Vagina (tissue), 2 donors: ENCODE measurements around the gene GLIPR1L2.

Source experiments
- POLR2AphosphoS5 ChIP-seq, 2 donors: sonication (generic); formaldehyde crosslinking; IDR thresholded peaks; one replicate each; pipeline ENCODE4 v1.9.0; 2017; ENCODE audit warnings: antibody characterized with exemption in 2 of 2, mild to moderate bottlenecking in 2 of 2, low read depth in 1 of 2; ENCODE audit not compliant: insufficient read depth in 1 of 2
- TF ChIP-seq, protein P1 (sequence below), 3 experiments: fragments of 450-650 bp in 2 of 3; fragments of 200-600 bp in 1 of 3; sonication (generic) in 1 of 3; IDR thresholded peaks; one replicate each; pipeline ENCODE4 v1.5.1; 2017 to 2019; ENCODE audit warnings: antibody characterized with exemption in 3 of 3, mild to moderate bottlenecking in 2 of 3, moderate library complexity in 2 of 3

DNA sequence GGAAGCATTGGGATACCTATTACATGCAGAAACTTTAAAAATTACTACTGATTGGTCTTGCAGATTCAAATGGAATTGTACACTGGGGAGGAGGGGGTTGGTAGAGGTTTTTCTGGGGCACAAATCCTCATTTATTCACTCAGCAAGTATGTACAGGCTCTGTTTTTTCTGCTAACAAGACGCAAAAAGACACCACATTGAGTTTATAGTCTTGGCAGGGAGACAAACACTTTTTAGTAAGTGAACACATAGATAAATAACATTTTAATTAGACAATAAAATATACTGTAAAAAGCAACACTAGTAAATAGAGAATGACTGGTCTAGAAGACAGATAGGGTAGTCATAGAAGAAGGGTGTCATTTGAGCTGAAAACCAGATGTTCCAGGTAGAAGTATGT lies 23.8 kb downstream of the GLIPR1L2 start:
- no peak for TF ChIP-seq POLR2AphosphoS5 (IDR thresholded peaks at IDR 0.05; ENCODE audit: insufficient read depth in 1 of 2, low read depth in 1 of 2)
- TF ChIP-seq, protein P1, sequence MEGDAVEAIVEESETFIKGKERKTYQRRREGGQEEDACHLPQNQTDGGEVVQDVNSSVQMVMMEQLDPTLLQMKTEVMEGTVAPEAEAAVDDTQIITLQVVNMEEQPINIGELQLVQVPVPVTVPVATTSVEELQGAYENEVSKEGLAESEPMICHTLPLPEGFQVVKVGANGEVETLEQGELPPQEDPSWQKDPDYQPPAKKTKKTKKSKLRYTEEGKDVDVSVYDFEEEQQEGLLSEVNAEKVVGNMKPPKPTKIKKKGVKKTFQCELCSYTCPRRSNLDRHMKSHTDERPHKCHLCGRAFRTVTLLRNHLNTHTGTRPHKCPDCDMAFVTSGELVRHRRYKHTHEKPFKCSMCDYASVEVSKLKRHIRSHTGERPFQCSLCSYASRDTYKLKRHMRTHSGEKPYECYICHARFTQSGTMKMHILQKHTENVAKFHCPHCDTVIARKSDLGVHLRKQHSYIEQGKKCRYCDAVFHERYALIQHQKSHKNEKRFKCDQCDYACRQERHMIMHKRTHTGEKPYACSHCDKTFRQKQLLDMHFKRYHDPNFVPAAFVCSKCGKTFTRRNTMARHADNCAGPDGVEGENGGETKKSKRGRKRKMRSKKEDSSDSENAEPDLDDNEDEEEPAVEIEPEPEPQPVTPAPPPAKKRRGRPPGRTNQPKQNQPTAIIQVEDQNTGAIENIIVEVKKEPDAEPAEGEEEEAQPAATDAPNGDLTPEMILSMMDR (IDR thresholded peaks at IDR 0.05), result no peak
